HUDEP-2 (cell line): ENCODE results near the gene TM9SF4.
"Not testable (repeated sequence)": the region's sequence is repeated elsewhere in the genome, so short reads cannot be mapped to it uniquely, and the experiment has no call there.

Experiments
- DNase-seq, 76 experiments: peaks; one replicate each; lab custom pipeline; 2025; ENCODE audit not compliant: unreplicated experiment in 76 of 76; lab: John Stamatoyannopoulos, UW

Gene TM9SF4

GRCh38 chr20:32186506-32186905, 77.0 kb downstream of the TM9SF4 start:
- no peak for DNase-seq

GRCh38 chr20:32188376-32189122, 79.0 kb downstream of the TM9SF4 start:
- no peak for DNase-seq

DNA sequence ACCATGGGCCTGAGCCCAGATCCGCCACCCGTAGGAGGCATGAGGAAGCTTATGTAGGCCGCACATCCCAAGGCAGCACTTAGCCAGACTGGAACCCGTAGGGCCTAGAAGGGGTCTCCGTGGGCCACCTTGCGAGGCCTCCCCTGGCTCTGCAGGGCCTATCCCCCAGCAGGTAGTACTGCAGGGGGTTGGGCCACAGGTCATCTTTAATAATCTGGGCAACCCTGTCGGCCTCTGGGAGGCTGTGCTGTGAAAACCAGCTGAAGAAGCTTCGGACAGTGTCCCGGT, 79.6 kb downstream of the TM9SF4 start:
- DNase-seq = no peak

DNA sequence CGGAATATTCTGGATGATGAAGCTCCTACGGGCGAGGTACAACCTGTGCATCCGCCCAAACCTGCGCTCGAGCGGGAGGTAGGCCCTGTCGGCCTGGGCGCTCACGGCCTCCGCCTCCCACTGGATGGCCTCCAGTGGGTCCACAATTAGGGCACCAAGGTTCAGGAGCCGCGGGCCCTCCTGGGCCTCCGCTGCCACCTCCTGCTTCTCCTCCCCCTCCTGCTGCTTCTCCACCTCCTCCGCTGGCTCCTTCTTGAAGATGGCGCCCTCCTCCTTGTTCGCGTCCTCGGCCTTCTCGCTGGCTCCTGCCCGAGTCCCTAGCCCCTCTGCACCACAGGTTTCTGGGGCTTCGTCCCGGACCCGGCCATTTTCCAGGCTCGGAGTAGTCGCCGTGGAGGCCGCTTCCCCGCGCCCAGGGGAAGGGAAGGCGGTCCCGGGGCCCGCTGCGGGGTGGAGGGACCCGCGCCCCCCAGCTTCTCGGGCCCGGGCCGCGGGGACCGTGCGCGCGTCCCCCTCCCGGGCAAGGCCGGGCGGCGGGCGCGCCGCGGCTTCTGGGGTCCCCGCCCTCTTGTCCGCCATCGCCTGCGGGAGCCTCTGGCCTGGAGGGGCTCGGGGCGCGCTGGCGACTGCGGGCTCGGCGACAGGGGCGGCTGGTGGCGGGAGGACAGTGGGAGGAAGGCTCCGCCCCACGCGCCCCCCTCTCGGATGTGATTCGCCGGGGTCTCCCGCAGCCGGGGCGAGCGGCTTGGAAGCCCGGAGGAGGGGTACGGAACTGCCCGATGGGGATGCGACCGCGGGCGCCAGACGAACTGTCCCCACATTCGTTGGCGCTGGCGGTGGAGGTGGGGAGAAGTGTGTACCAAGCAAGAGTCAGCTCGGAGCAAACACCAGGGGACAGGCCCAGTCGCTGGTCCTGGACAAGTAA, 80.4 kb downstream of the TM9SF4 start:
- DNase-seq = no peak

- DNase-seq = no peak
Measured at GRCh38 chr20:32190616-32191415, 81.3 kb downstream of the TM9SF4 start.

- DNase-seq = no peak
Measured at GRCh38 chr20:32191422-32191821, 81.9 kb downstream of the TM9SF4 start.

DNA sequence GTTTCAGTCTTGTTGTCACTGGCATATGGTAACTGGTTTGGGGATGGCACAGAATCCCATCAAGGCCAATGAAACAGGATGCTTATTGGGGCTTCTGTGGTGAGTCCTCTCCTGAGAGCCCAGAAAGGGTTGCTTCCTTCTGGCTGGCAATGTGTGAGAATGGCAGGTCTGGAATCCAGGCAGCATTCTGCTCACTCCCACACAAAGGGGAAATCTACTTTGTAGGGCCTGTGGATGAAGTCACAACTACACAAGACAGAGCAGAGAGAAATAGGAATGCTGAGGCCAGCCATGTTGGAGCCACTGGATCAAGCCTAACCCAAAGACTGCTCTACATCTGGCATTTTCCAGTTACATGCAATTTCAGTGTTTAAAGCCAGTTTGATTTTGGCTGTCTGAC, 82.4 kb downstream of the TM9SF4 start:
- DNase-seq = no peak

- no peak for DNase-seq
Measured at GRCh38 chr20:32192698-32193097, 83.2 kb downstream of the TM9SF4 start.

DNA sequence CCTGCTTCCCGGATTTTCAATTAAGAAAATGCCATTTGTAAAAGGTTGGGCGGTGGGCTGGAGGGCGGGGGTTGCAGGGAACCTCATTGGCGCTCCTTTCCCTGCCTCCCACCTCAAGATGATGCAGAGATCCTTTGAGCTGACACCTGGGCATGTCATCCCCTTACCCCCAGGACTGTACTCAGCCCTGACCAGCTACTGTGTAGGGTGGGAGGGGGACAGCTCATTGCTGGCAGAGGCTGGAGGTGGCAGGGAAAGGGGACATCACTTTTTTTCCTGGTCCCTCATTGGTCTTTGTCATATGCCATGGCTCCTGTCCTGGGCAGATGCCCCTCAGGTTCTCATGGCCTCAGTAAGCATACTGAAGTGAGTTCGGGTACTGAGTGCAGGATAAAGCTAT, 83.8 kb downstream of the TM9SF4 start:
- DNase-seq = not testable (repeated sequence)

DNA sequence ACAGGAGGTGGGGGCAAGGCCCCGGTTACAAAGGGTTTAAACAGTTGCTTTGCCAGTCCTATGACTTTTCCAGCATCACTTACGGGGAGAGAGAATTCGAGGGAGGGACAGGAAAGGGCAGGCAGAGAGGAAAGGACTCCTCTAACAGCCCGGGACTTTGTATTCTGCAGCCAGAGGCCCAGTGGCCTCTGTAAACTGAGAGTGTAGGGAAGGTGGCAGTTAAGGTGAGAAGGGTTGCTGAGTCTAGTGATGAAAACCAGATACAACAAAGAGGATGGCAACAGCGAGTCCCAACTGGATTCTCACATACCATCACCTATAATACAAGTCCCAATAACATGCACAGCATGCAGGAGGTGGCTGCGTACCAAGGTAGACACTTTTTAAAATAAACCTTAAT, 84.5 kb downstream of the TM9SF4 start:
- no peak for DNase-seq

GRCh38 chr20:32195581-32195980, 86.1 kb downstream of the TM9SF4 start:
- DNase-seq = no peak

GRCh38 chr20:32196613-32197012, 87.1 kb downstream of the TM9SF4 start:
- not testable (repeated sequence) for DNase-seq

DNA sequence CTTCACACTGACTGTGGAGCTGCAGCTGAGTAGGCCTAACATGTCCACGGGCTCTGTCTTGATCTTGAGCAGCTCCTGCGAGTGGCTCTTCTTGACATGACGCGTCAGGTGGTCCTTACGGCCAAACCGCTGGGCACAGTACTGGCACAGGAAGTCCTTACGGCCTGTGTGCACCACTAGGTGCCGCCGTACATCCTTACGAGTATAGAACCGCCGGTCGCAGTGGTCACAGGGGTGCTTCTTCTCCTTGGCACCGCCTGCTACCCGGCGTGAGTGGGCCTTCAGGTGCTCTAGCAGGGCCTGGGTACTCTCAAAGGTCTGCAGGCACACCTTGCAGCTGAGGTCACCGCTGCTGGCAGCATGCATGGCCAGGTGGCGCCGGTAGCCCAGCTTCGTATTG, 87.6 kb downstream of the TM9SF4 start:
- not testable (repeated sequence) for DNase-seq

DNA sequence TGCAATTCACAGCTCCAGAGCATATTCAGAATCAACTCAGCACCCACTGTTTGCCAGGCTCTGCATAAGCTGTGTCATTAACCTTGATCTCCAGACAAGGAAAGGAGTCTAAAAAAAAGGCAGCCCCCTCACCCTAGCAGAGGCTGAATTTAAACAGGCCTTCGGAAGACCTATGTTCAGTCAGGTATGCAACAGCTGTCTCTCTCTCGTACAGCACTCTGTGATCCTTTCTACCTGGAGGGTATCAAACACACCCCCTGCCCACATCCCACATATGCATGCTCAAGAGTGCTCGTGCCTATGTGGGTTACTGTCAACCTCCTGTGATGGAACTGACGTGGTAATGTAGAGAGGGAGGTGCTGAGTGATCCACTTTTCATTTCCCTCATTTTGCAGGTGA, 89.5 kb downstream of the TM9SF4 start:
- no peak for DNase-seq

GRCh38 chr20:32201296-32201976, 91.9 kb downstream of the TM9SF4 start:
- DNase-seq = no peak

GRCh38 chr20:32201977-32202363, 92.5 kb downstream of the TM9SF4 start:
- DNase-seq = no peak

DNA sequence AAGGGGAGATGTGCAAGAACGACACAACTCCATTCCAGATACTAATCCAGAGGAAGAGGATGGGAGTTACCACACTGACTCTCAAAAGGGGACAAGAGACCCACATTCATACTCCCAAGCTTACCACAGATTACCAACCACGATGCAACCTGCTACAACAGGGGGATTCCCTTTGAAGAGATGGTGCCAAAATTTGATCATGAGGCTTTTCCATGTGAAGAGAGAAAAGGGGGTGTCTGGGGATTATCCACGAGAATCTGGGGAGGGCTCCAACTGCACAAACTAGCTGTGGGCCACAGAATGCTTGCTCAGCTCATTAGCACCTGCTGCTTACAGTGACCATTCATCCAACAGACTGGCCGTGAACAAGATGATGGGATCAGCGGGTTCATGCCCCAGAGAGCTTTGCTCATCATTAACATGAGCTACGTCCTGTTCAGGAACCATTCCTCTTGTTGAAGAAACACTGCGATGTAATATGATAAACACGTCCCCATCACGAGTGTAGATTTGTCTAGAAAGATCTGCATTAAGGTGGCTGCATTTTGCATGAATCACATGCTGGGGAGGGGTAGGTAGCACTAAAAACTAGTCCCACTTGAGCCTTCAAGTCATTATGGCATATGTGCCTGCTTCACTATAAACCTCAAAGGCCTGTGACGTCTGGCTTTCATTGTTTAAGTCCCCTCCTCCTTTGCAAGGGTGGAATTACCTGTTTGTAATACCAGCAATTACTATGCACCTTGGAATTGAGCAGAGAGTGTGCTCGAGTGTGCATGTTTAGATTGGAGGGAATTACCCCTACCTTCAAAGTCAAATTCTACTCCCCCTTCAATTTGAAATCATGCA, 94.1 kb downstream of the TM9SF4 start:
- no peak for DNase-seq

DNA sequence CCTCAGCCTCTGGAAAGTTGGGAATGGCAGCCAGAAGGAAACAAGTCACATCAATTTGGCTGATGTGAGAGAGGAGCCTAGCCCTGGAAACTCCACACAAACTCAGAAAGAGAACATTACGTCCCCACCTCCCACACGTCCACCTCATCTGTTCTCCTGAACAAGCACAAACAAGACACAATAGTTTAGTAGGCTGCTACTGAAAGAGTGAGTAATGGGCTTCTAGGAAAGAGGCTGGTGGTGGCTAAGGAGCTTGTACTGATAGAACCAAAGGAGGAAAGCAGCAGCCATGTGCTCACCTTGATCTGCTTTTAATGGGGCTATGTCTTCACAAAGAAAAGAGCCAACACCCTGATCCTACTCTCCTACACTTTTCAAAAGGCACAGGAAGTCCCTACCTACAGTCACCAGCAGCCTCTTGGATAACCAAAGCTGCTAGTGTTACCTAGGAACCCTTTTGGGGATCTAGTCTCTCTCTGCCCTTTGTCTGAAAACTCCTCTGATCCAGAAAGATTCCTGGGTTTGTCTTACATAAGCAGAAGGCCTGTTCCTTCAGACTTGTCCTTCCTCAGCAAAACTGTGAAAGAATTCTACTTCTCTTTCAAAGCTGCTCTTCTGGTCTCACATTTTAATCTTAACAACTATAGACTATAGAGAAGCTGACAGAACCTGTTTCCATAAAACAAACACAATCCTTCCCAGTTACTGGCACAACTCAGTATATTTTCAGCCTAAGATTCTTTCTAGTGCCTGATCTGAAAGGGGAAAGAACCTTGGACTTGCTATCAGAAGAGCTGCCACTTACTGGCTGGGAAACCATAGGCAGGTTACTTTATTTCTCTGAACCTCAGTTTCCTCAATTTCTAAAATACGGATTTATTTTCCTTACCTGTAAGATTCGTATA, 94.9 kb downstream of the TM9SF4 start:
- DNase-seq = no peak
